ENCODE data around the gene TCP11L2.

DNA sequence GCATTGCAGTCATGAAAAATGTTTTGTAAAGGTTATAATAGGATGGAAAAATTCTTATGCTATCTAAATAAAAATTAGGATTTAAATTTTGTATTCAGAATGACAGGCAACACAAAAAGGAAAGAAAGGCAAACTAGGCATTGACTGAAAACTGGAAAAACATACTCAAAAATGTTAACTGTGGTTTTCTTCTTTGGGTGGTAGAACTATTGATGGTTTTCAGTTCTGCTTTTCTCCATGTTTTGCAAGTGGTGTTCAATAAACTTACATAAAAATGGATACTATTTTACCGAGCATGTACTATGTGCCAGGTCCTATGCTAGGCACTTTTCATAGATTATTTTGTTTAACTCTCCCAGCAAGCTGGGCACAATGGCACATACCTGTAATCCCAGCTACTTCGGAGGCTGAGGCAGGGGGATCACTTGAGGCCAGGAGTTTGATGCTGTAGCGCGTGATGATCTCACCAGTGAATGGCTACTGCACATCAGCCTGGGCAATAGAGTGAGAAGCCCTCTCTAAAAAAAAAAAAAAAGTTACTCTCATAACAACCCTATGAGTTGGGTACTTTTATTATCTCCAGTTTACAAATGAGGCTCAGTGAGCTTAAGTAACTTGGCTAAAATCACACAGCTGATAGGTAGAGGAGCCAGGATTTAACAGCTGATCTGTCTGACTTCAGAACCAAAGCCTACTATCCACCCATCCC is 26.3 kb upstream of the TCP11L2 start:
- TF ChIP-seq FOSL2 (CRISPR knock-in tag; IDR thresholded peaks at IDR 0.05): no peak
- no peak for TF ChIP-seq GMEB2 (CRISPR knock-in tag; IDR thresholded peaks at IDR 0.05; ENCODE audit: low read depth)
